K562 (cell line): ENCODE data around the gene WDFY2. TPM values are rescaled to one million over a fixed set of nuclear protein-coding genes. Genes with fewer than 3 reads are reported as not detected.

Source experiments
- ATAC-seq: fragments of 200-7000 bp; cut with Tn5 transposase; 3 replicates; pipeline ENCODE4 v1.9.1; 2020; ENCODE audit warnings: moderate library complexity
- BruUV-seq: library from RNA; stranded (reverse); fragments of 400-500 nt; replicated peaks from 2 replicates; lab custom pipeline; 2021; lab: Mats Ljungman, UMichigan
- CTCF ChIA-PET: fragments of 300-600 bp; formaldehyde crosslinking; extraction: SDS; loops from one replicate; lab custom pipeline; 2021; ENCODE audit warnings: low intra/inter-chr PET ratio; lab: Yijun Ruan, JAX
- POLR2A ChIA-PET: fragments of 300-600, 350-650 bp; sonication (Branson Sonifier 250); formaldehyde crosslinking; extraction: SDS; loops from one replicate; lab custom pipeline; 2021; ENCODE audit warnings: antibody characterized with exemption, inconsistent platforms; lab: Yijun Ruan, JAX
- DNase-seq, 4 experiments: peaks; one replicate each; pipeline versions ENCODE4 v3.0.0 to v3.0.0-alpha.2; 2011 to 2018; ENCODE audit warnings: low spot score in 3 of 4, mixed read lengths in 3 of 4; ENCODE audit errors: extremely low read depth in 1 of 4
- FAIRE-seq: peaks from 2 replicates; lab custom pipeline; 2011; peaks lifted over from hg19 to GRCh38; lab: Jason Lieb, UNC
- H2AFZ ChIP-seq: 2 replicates; pipeline ENCODE4 v1.6.0; 2011; ENCODE audit warnings: low read depth, low read length, control low read depth, inconsistent platforms
- H3K27ac ChIP-seq: fragments of 200-600 bp; 3 replicates; pipeline ENCODE4 v1.8.0; 2011; ENCODE audit warnings: low read depth, mild to moderate bottlenecking, control low read depth, inconsistent platforms, low read length, moderate library complexity, mixed read lengths; ENCODE audit errors: extremely low read depth
- H3K27me3 ChIP-seq, 2 experiments: fragments of 300-600 bp in 1 of 2; 2 replicates in 1 of 2; 3 replicates in 1 of 2; pipeline versions ENCODE4 v1.6.0 to v1.8.0; 2011; ENCODE audit warnings: inconsistent platforms in 2 of 2, low read length in 2 of 2, mild to moderate bottlenecking in 1 of 2, mixed read lengths in 1 of 2, moderate library complexity in 1 of 2; ENCODE audit not compliant: control insufficient read depth in 2 of 2, insufficient read depth in 2 of 2
- H3K36me3 ChIP-seq: fragments of 300-600 bp; 3 replicates; pipeline ENCODE4 v1.8.0; 2011; ENCODE audit warnings: mild to moderate bottlenecking, low read length, inconsistent platforms; ENCODE audit not compliant: control insufficient read depth, insufficient read depth
- H3K4me1 ChIP-seq, 2 experiments: fragments of 200-600 bp in 1 of 2; replicated peaks in 1 of 2; 2 replicates in 1 of 2; 3 replicates in 1 of 2; pipeline versions ENCODE4 v1.5.1 to v1.8.0; 2011; ENCODE audit warnings: inconsistent platforms in 2 of 2, low read length in 2 of 2, mild to moderate bottlenecking in 1 of 2, mixed read lengths in 1 of 2, moderate library complexity in 1 of 2; ENCODE audit not compliant: control insufficient read depth in 2 of 2, insufficient read depth in 2 of 2
- H3K4me2 ChIP-seq: 2 replicates; pipeline ENCODE4 v1.6.1; 2011; ENCODE audit warnings: low read length, control low read depth, inconsistent platforms, mixed read lengths; ENCODE audit not compliant: insufficient read depth
- H3K4me3 ChIP-seq: fragments of 200-600 bp; sonication (generic), shearing (Covaris generic); 2 replicates; pipeline ENCODE4 v1.5.1; 2016; ENCODE audit warnings: control low read depth, inconsistent platforms
- H3K79me2 ChIP-seq: fragments of 200-600 bp; 3 replicates; pipeline ENCODE4 v1.8.0; 2011; ENCODE audit warnings: low read length, inconsistent platforms; ENCODE audit not compliant: control insufficient read depth, insufficient read depth
- H3K9ac ChIP-seq, 2 experiments: 2 replicates each; pipeline versions ENCODE4 v1.6.0 to v1.6.1; 2011; ENCODE audit warnings: low read depth in 2 of 2, low read length in 2 of 2, control low read depth in 1 of 2, inconsistent platforms in 1 of 2, mild to moderate bottlenecking in 1 of 2, mixed read lengths in 1 of 2; ENCODE audit not compliant: insufficient read depth in 1 of 2
- H3K9me1 ChIP-seq: one replicate; pipeline ENCODE4 v1.6.0; 2011; ENCODE audit warnings: inconsistent platforms, mild to moderate bottlenecking, low read length, moderate library complexity; ENCODE audit not compliant: control insufficient read depth, insufficient read depth
- H3K9me3 ChIP-seq: replicated peaks from 2 replicates; pipeline ENCODE4 v1.5.1; 2011; ENCODE audit warnings: low read depth, low read length, inconsistent platforms; ENCODE audit not compliant: control insufficient read depth, insufficient read depth
- H4K20me1 ChIP-seq: replicated peaks from 2 replicates; pipeline ENCODE4 v1.6.1; 2011; ENCODE audit warnings: low read length, inconsistent platforms, mixed read lengths; ENCODE audit not compliant: control insufficient read depth, insufficient read depth
- MTA3 ChIP-seq: fragments of 450-650 bp; formaldehyde crosslinking; IDR thresholded peaks from 2 replicates; pipeline ENCODE4 v1.6.1; 2017; ENCODE audit warnings: mild to moderate bottlenecking, borderline replicate concordance
- NR4A1 ChIP-seq, 2 experiments: fragments of 250-450 bp in 1 of 2; fragments of 450-650 bp in 1 of 2; sonication (Bioruptor Pico) in 1 of 2; IDR thresholded peaks; 2 replicates each; pipeline versions ENCODE4 v1.4.0 to v1.6.1; 2016 to 2020; ENCODE audit warnings: mild to moderate bottlenecking in 2 of 2, missing compliant biosample characterization in 1 of 2, missing genetic modification characterization in 1 of 2, moderate library complexity in 1 of 2
- RFX1 ChIP-seq: fragments of 450-650 bp; IDR thresholded peaks from 2 replicates; pipeline ENCODE4 v1.6.1; 2016; ENCODE audit warnings: mild to moderate bottlenecking, moderate library complexity
- RUNX1 ChIP-seq: sonication (generic); IDR thresholded peaks from 2 replicates; pipeline ENCODE4 v1.6.1; 2016; ENCODE audit warnings: antibody characterized with exemption, low read depth
- ZNF695 ChIP-seq: fragments of 450-650 bp; formaldehyde crosslinking; IDR thresholded peaks from 2 replicates; pipeline ENCODE4 v1.4.0; 2020; ENCODE audit warnings: mild to moderate bottlenecking, moderate library complexity
- WGBS: fragments of 100-300 bp; shearing (Covaris generic); methylation state at CpG from one replicate; pipeline ENCODE4 v1.1.6; 2016; ENCODE audit warnings: low coverage, mixed read lengths; ENCODE audit not compliant: insufficient coverage; ENCODE audit errors: missing lambda C conversion rate; 5-methylcytosine and 5-hydroxymethylcytosine counted together
- in situ Hi-C: fragments of 300-500 bp; cut with MboI; formaldehyde crosslinking; loops from 4 replicates; pipeline ENCODE4 v1.15.0; 2018; ENCODE audit warnings: inconsistent platforms, mixed read lengths
- intact Hi-C: fragments of 100-400 bp; cut with micrococcal nuclease; formaldehyde crosslinking; loops from 2 replicates; pipeline ENCODE4 v1.14.2; 2022
- polyA plus RNA-seq, 8 experiments: library from polyadenylated mRNA; depleted of rRNA in 4 of 8; stranded (reverse) in 5 of 8; unstranded in 3 of 8; fragments of >200 nt; fragmentation: Nextera tagmentation in 2 of 8; fragmentation: Illumina TruSeq in 1 of 8; extraction: Ambion mirVana in 2 of 8; extraction: Trizol in 1 of 8; gene quantifications; 2 replicates each; pipeline versions ENCODE4 v1.2.1 to v1.2.3, GENCODE V29; 2011 to 2014; ENCODE audit warnings: inconsistent platforms in 1 of 8, missing spikeins in 1 of 8
- total RNA-seq, 7 experiments: library from RNA; depleted of rRNA in 6 of 7; stranded (reverse); fragments of >200 nt in 6 of 7; fragmentation: Illumina TruSeq in 2 of 7; extraction: Trizol in 2 of 7; gene quantifications; 2 replicates each; pipeline versions ENCODE4 v1.2.1 to v1.2.3, GENCODE V29; 2011 to 2021; ENCODE audit warnings: low replicate concordance in 1 of 7
- TF ChIP-seq, protein P1 (sequence below): sonication (generic); formaldehyde crosslinking; IDR thresholded peaks from 2 replicates; pipeline ENCODE4 v1.8.0; 2023; ENCODE audit warnings: mild to moderate bottlenecking, missing genetic modification reagents
- TF ChIP-seq, protein P2 (sequence below): sonication (generic); formaldehyde crosslinking; IDR thresholded peaks from 2 replicates; pipeline ENCODE4 v1.8.1; 2023; ENCODE audit warnings: missing genetic modification reagents, mild to moderate bottlenecking, borderline replicate concordance
- TF ChIP-seq, protein P3 (sequence below): sonication (generic); formaldehyde crosslinking; IDR thresholded peaks from 2 replicates; pipeline ENCODE4 v1.8.0; 2022; ENCODE audit warnings: mild to moderate bottlenecking, missing genetic modification reagents

Gene WDFY2
- total and polyA plus RNA-seq, 9 of the 15 experiments (the other 6 are each of a cell fraction or from before 2014, with no cell fraction given), result 0.66 to 6.4 (median 4.4) TPM

DNA sequence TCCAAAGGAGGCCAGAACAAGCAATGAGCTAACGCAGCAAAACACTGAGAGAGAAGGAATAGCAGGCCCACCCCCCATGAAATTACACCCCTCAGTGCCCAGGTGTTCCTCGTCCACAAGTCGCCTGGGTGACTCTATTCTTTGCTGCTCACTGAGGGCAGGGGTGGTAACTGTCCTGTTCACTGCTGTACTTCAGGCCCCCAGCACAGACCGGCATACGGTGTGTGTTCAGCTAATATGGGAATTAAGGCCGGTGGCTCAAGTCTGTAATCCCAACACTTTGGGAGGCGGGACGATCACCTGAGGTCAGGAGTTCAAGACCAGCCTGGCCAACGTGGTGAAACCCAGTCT lies 187.8 kb downstream of the WDFY2 start:
- ChIA-PET CTCF (no interaction called here), POLR2A (interaction anchor here (1.2 kb wide), 1 partner anchor 18 kb away, joined by 3 read pairs; no protein-coding TSS in a partner anchor)
- FAIRE-seq (no peak), ATAC-seq (no peak), DNase-seq (no peak)
- Histone ChIP-seq H3K4me1 (peaks cover 0 to 3% of the 10 kb centered on the region in 2 experiments; a peak in 2 of 5 replicates), H3K9me1 (no peaks in the 10 kb centered on the region), H3K27me3 (peaks cover 0 to 4% of the 10 kb centered on the region in 2 experiments; a peak in 1 of 5 replicates), H3K9me3 (no peaks in the 10 kb centered on the region), H3K27ac (no peak overlapping the region), H2AFZ (no peak overlapping the region), H3K36me3 (no peaks in the 10 kb centered on the region), H3K9ac (no peak overlapping the region), H4K20me1 (no peaks in the 10 kb centered on the region), H3K4me3 (no peak overlapping the region), H3K79me2 (no peaks in the 10 kb centered on the region), H3K4me2 (no peak overlapping the region)
- in situ Hi-C loops, result no loop called here
- no TSS peak for BruUV-seq
- WGBS, result 55% methylated on average over 8 of the region's 9 CpGs
- intact Hi-C loops, result no loop called here
- TF ChIP-seq RUNX1 (no peak), ZNF695 (CRISPR knock-in tag) (no peak), RFX1 (no peak), NR4A1 (CRISPR knock-in tag; IDR thresholded peaks at IDR 0.05) (no peak), NR4A1 (tag; IDR thresholded peaks at IDR 0.05) (no peak), MTA3 (no peak)
- TF ChIP-seq, protein P1, sequence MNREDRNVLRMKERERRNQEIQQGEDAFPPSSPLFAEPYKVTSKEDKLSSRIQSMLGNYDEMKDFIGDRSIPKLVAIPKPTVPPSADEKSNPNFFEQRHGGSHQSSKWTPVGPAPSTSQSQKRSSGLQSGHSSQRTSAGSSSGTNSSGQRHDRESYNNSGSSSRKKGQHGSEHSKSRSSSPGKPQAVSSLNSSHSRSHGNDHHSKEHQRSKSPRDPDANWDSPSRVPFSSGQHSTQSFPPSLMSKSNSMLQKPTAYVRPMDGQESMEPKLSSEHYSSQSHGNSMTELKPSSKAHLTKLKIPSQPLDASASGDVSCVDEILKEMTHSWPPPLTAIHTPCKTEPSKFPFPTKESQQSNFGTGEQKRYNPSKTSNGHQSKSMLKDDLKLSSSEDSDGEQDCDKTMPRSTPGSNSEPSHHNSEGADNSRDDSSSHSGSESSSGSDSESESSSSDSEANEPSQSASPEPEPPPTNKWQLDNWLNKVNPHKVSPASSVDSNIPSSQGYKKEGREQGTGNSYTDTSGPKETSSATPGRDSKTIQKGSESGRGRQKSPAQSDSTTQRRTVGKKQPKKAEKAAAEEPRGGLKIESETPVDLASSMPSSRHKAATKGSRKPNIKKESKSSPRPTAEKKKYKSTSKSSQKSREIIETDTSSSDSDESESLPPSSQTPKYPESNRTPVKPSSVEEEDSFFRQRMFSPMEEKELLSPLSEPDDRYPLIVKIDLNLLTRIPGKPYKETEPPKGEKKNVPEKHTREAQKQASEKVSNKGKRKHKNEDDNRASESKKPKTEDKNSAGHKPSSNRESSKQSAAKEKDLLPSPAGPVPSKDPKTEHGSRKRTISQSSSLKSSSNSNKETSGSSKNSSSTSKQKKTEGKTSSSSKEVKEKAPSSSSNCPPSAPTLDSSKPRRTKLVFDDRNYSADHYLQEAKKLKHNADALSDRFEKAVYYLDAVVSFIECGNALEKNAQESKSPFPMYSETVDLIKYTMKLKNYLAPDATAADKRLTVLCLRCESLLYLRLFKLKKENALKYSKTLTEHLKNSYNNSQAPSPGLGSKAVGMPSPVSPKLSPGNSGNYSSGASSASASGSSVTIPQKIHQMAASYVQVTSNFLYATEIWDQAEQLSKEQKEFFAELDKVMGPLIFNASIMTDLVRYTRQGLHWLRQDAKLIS (CRISPR knock-in tag), result no peak
- TF ChIP-seq, protein P2, sequence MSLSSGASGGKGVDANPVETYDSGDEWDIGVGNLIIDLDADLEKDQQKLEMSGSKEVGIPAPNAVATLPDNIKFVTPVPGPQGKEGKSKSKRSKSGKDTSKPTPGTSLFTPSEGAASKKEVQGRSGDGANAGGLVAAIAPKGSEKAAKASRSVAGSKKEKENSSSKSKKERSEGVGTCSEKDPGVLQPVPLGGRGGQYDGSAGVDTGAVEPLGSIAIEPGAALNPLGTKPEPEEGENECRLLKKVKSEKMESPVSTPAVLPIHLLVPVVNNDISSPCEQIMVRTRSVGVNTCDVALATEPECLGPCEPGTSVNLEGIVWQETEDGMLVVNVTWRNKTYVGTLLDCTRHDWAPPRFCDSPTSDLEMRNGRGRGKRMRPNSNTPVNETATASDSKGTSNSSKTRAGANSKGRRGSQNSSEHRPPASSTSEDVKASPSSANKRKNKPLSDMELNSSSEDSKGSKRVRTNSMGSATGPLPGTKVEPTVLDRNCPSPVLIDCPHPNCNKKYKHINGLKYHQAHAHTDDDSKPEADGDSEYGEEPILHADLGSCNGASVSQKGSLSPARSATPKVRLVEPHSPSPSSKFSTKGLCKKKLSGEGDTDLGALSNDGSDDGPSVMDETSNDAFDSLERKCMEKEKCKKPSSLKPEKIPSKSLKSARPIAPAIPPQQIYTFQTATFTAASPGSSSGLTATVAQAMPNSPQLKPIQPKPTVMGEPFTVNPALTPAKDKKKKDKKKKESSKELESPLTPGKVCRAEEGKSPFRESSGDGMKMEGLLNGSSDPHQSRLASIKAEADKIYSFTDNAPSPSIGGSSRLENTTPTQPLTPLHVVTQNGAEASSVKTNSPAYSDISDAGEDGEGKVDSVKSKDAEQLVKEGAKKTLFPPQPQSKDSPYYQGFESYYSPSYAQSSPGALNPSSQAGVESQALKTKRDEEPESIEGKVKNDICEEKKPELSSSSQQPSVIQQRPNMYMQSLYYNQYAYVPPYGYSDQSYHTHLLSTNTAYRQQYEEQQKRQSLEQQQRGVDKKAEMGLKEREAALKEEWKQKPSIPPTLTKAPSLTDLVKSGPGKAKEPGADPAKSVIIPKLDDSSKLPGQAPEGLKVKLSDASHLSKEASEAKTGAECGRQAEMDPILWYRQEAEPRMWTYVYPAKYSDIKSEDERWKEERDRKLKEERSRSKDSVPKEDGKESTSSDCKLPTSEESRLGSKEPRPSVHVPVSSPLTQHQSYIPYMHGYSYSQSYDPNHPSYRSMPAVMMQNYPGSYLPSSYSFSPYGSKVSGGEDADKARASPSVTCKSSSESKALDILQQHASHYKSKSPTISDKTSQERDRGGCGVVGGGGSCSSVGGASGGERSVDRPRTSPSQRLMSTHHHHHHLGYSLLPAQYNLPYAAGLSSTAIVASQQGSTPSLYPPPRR (CRISPR knock-in tag), result no peak
- TF ChIP-seq, protein P3, sequence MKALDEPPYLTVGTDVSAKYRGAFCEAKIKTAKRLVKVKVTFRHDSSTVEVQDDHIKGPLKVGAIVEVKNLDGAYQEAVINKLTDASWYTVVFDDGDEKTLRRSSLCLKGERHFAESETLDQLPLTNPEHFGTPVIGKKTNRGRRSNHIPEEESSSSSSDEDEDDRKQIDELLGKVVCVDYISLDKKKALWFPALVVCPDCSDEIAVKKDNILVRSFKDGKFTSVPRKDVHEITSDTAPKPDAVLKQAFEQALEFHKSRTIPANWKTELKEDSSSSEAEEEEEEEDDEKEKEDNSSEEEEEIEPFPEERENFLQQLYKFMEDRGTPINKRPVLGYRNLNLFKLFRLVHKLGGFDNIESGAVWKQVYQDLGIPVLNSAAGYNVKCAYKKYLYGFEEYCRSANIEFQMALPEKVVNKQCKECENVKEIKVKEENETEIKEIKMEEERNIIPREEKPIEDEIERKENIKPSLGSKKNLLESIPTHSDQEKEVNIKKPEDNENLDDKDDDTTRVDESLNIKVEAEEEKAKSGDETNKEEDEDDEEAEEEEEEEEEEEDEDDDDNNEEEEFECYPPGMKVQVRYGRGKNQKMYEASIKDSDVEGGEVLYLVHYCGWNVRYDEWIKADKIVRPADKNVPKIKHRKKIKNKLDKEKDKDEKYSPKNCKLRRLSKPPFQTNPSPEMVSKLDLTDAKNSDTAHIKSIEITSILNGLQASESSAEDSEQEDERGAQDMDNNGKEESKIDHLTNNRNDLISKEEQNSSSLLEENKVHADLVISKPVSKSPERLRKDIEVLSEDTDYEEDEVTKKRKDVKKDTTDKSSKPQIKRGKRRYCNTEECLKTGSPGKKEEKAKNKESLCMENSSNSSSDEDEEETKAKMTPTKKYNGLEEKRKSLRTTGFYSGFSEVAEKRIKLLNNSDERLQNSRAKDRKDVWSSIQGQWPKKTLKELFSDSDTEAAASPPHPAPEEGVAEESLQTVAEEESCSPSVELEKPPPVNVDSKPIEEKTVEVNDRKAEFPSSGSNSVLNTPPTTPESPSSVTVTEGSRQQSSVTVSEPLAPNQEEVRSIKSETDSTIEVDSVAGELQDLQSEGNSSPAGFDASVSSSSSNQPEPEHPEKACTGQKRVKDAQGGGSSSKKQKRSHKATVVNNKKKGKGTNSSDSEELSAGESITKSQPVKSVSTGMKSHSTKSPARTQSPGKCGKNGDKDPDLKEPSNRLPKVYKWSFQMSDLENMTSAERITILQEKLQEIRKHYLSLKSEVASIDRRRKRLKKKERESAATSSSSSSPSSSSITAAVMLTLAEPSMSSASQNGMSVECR, result no peak
